Measurements from ENCODE around the gene ABCA7.

ABCA7 gene

DNA sequence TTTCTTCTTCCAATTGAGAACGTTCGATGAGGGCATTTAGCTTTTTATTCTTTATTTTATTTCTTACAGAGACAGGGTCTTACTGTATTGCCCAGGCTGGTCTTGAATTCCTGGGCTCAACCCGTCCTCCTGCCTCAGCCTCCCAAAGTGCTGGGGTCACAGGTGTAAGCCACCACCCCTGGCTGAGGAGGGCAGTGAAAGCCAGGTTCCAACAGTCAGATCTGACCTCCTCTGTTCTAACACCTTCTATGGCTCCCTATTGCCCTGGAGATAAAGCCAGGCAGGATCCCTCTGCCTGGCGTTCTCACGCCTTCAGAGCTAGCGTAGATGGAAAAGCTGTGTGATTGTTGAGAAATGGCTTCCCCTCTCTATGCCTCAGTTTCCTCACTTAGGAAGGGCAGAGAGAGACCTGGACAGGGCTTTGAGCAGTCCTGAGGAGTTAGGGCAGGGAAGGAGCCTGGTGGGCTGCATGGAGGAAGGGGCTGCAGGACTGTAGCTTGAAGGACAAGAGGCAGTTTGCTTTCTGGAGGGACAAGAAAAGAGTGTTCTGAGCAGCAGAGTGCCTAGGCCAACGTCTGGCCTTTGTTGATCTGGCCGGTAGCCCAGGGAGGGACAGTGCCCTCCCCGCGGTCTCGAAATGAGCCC lies 32.6 kb downstream of the ABCA7 start:
- no peak for DNase-seq (ENCODE audit: low read depth)

GRCh38 chr19:1073063-1073955 lies 33.4 kb downstream of the ABCA7 start:
- no peak for DNase-seq (ENCODE audit: low read depth)

DNA sequence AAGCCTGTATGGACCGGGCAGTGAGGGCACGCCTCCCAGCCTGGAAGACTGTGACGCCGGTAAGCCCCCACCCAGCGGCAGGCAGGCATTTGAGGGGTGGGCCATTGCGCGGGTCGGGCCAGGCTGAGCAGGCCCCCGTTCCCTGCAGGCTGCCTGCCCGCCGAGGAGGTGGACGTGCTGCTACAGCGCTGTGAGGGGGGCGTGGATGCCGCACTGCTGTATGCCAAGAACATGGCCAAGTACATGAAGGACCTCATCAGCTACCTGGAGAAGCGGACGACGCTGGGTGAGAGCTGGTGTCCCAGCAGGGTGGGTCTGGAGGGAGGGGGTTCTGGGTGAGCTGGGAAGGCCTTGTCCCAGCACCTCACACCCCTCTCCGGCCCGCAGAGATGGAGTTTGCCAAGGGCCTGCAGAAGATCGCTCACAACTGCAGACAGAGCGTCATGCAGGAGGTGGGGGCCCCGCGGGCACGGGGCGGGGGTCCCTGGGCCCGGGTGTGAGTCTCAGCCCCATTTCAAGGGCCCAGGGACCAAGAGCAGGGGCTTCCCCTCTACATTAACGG lies 34.1 kb downstream of the ABCA7 start:
- no peak for DNase-seq (ENCODE audit: low read depth)

DNA sequence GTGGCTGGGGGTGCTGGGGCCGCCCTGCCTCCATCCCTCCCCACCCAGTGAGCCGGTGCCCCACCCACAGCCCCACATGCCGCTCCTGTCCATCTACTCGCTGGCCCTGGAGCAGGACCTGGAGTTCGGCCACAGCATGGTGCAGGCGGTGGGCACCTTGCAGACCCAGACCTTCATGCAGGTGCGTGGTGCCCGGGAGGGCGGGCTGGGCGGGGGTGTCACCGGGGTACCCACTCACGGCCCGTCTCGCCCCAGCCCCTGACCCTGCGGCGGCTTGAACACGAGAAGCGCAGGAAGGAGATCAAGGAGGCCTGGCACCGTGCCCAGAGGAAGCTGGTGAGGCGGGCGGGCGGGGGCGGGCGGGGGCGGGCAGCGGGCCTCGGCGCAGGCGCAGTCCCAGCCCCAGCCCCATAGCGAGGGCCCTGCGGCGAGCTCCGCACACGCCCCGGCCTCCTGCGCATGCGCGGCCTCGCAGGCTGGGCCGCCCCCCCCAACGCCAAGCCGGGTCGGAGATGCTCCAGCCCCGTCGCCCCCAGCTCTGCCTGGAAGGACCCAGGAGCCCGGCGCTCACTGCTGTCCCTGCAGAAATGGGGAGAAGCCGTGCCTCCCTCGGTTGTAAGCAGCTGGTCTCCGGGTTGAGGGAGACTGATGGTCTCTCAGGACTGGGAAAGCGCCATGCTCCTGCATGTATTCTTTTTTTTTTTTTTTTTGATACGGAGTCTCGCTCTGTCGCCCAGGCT lies 34.8 kb downstream of the ABCA7 start:
- peak; percentile 98 for DNase-seq (ENCODE audit: low read depth)

DNA sequence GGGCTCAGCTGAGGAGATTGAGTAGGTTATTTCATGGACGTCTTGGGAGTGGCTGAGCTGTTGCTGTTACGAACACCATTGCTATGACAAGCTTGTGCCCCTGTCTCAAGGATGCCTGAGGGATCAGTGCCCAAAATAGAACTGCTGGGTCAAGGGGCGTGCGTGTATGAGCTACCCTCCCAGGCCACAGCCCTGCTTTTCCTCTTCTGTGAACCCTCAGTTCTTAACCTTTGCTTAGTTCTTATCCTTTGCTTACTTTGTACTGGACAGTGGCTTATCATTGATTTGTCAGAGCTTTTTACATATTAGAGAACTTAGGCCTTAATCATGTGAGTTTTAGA lies 36.1 kb downstream of the ABCA7 start:
- no peak for DNase-seq (ENCODE audit: low read depth)

DNA sequence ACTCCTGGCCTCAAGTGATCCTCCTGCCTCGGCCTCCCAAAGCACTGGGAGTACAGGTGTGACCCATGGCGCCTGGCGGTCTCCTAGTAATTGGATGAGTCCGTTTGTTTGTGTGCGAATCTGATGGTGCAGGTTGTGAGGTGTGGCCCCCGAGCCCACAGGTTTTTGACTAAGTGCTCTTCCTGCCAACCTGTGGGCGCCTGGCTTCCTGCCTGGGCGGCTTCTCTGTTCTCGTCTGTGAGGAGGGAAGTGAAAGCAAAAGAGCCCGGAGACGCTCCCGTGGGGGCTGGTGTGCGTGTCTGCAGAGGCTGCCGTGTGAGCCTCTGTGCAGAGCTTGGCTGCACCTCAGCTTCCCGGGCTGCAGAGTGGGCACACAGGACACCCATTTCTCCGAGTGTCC lies 37.0 kb downstream of the ABCA7 start:
- peak; percentile 83 for DNase-seq (ENCODE audit: low read depth)

GRCh38 chr19:1079566-1080111 lies 39.7 kb downstream of the ABCA7 start:
- DNase-seq (ENCODE audit: low read depth) = no peak

DNA sequence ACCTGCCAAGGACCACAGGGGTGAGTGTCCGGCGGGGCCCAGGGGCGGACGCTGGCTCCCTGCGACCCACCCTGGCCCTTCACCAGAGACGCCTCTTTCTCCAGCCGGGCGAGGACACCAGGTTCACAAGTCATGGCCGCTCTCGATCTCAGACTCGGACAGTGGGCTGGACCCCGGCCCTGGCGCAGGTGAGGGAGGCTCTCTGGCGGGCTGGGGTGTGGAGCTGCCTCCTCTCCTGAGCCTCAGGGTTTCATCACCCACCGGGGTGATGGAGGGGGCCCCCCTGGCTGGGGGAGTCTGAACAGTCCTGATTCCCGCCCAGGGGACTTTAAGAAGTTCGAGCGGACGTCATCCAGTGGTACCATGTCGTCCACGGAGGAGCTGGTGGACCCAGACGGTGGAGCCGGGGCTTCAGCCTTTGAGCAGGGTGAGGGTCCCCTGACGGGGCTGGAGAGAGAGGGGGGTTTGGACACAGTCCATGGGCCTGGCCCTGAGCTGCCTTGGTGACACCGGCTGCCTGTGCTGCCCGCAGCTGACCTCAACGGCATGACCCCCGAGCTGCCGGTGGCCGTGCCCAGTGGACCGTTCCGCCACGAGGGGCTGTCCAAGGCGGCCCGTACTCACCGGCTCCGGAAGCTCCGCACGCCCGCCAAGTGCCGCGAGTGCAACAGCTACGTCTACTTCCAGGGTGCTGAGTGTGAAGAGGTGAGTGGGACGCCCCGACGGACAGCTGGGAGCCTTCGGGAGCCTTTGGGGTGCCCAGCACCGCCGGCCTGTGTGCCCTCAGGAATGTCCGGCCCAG lies 40.7 kb downstream of the ABCA7 start:
- no peak for DNase-seq (ENCODE audit: low read depth)

DNA sequence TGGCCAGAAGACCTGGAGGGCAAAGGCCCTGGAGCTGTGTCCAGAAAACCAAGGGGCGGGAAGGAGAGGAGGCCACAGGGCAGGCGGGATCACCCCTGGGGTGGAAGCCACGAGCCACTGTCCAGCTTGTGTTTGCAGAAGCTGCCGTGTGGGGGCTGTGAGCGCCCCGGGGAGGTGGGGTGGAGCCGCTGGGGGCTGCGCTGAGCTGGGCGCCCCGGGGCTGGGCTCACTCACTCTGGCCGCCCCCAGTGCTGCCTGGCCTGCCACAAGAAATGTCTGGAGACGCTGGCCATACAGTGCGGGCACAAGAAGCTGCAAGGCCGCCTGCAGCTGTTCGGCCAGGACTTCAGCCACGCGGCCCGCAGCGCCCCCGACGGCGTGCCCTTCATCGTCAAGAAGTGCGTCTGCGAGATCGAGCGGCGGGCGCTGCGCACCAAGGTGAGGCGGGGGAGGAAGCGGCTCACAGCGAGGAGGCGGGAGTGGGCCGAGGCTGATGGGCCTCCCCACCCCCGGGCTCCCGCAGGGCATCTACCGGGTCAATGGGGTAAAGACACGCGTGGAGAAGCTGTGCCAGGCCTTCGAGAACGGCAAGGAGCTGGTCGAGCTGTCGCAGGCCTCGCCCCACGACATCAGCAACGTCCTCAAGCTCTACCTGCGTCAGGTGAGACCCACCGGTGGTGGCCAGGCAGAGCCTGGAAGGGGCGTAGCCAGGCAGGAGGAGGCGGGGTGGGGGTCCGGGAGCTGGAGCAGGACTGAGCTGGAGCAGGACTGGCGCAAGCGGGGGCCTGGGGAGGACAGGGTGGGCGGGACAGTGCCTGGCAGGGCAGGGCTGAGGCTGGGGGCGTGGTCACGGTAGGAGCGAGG lies 41.6 kb downstream of the ABCA7 start:
- DNase-seq (ENCODE audit: low read depth) = no peak

DNA sequence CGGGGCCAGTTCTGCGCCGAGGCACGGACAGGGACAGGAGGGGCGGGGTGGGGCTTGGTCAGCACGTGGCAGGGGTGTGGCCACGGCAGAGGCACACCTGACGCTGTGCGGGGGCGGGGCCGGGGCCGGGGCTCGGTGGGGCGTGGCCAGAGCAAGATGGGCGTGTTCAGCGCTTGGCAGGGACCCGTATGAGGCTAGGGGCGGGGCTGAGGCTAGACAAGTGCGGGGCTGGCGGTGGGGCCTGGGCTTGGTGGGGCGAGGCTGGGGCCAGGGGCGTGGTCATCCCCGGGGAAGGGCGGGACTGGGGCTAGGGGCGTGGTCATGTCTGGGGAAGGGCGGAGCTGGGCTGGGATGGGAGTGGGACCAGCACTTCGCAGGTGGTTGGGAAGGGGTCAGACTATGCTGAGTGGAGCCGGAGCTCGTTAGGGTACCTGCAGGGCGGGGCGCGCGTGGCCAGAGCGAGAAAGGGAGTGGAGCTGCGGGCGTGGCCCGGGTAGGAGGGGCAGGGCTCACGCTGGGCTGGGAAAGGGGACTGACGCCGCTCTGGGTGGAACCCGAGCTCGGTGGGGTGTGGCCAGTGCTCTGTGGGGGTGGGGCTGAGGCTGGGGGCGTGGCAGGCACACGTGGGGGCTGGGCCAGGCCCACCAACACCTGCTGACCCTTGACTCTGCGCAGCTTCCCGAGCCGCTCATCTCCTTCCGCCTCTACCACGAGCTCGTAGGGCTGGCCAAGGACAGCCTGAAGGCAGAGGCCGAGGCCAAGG lies 42.4 kb downstream of the ABCA7 start:
- no peak for DNase-seq (ENCODE audit: low read depth)

- DNase-seq (ENCODE audit: low read depth) = no peak
These were observed 43.3 kb downstream of the ABCA7 start for GRCh38 chr19:1082928-1083816.

GRCh38 chr19:1084024-1084868 lies 44.3 kb downstream of the ABCA7 start:
- no peak for DNase-seq (ENCODE audit: low read depth)

GRCh38 chr19:1085053-1085658 lies 45.2 kb downstream of the ABCA7 start:
- no peak for DNase-seq (ENCODE audit: low read depth)

- DNase-seq (ENCODE audit: low read depth) = no peak
These were observed 46.0 kb downstream of the ABCA7 start for GRCh38 chr19:1085676-1086442.

DNA sequence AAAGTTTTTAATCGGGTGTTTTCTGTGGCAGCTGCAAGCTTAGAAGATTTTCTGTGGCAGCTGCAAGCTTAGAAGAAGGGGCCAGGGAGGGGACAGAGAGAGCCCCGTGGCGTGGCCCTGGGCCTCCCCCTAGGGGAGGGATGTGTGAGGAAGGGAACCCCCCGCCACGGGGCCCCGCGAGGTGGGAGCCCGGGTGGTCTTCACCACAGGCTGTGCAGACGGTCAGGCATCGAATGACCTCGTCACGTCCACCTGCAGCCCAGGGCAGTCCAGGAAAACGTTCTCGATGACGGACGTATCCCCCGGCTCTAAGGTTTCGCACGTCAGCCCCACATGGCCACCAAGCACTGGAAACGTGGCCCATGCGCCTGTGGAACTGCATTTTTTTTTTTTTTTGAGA lies 46.7 kb downstream of the ABCA7 start:
- no peak for DNase-seq (ENCODE audit: low read depth)

DNA sequence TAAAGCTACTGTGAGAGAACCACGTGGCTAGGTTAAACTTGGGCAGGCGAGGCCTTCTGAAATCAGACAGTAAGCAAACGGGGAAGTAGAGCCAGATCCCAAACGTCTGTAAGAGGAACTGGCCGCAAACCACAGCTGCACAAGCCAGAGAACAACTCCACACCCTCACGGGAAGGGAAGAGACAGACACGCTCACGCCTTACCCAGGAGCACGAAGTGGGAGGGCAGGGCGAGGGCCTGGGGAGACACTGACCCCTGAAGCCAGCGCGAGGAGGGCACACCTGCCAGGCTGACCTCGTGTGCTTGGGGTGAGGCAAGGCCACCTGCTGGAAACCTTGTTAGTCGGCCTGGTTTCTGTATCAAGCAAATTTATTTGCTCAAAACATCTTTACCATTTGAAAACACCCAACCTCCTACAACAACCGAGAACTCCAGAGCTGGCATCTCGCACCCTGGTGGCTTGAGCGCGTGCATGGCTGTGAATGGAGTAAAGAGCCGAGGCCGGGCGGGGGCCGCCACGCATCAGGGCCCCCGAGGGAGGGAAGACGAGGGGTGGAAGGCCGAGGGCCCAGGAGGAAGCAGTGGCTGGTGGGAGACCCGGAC lies 48.0 kb downstream of the ABCA7 start:
- no peak for DNase-seq (ENCODE audit: low read depth)

Measured in stimulated activated CD8-positive, alpha-beta memory T cell treated with anti-CD3 and anti-CD28 coated beads, Interleukin-12 subunit alpha, Interleukin-12 subunit beta, amount 100 ng/mL, for 1 hour (primary cell).